HG02943 (cell line): ENCODE data around the gene ZAR1L.
A peak's percentile ranks its signal among the peaks of the same experiment; 100 is the strongest.

ENCODE experiments used
- ATAC-seq: cut with Tn5 transposase; IDR thresholded peaks from one replicate; pipeline ENCODE4 v1.9.1; 2021; ENCODE audit warnings: mild to moderate bottlenecking, low read depth, moderate library complexity; ENCODE audit not compliant: unreplicated experiment

ZAR1L gene

DNA sequence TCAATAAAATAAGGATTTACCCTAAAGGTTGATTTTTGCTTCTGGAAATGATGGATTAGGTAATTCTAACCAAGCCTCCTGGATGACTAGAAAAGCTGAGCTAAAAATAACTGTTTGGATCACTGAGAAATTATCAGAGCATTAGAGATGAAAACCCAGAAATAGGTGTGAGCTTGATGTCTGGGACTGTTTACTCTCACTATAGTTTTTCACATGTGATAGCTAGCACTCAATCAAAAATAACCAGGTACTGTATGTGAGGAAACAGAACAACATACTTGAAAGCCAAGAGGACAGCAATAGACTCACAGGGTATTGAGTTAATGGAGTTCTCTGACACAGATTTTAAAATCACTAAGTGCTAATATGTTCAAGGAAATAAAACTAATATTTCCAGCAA lies 9.5 kb downstream of the ZAR1L start:
- no peak for ATAC-seq

DNA sequence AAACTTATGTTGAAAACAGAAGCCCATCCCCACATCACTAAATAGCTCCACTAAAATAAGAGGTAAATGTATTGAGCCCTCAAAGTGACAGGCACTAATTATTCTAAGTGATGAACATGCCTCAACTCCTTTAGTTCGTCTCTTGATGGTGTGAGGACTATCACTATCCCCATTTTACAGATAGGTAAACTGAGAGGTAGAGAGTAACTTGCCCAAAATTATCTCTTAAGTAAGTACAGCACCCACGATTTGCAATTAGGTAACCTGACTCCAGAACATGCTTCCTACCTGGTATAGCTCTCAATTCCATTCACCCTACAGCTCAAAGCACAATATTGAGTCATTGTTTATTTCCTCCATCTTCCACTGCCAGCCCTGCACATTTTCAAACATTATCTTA lies 12.7 kb downstream of the ZAR1L start:
- no peak for ATAC-seq

DNA sequence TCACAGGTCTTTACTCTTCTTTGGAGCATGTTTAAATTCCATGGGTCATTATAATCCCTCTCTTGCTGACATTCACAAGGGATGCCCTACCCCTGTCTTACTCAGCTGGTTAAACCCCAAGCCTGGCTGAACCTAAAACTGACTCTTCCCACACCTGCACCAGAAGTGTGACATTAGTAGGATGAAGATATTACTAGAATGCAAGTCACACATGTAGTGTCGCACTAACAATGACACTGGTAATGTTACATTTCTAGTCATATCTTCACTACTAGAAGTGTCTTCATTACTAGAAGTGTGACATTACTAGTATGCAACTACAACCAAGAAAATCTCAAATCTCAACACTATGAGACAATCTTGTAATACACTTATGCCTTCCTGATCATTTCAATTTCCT lies 14.2 kb downstream of the ZAR1L start:
- no peak for ATAC-seq

DNA sequence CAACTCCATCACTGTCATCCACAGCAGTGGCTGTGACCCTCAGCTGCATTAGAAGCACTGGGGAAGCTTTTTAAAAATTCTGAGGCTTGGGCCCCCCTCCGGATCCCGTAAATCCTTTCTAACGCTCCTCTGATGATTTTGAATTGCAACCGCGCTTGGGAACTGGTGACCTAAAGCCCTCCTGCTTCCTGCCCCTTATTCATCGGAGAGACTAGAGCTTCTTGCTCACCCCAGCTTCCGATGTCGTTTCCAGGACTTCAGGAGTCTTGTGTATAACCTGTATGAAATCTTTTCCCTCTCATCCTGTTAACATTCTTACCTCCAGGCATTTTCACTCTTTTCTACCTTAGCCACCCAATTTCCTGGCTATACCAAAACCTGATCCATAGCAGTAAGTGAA lies 14.8 kb downstream of the ZAR1L start:
- no peak for ATAC-seq

DNA sequence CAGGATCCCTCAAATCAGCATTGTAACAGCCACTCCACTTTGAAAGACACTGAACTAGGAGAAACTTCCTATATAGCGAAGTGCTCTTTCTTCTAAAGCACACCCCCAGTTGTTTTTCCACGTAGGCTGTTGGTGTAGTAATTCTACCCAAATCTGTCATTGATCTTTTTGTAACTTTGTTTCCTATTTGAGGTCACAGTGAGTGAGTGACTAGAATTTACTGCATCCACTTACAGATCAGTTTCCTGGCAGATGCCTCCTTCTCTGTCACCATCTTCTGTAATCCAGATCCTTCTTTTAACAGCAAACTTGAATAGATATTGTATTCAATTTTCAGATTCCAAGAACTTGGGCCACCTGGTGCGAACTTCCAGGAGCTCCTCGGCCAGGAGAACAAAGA lies 15.3 kb downstream of the ZAR1L start:
- ATAC-seq = no peak

DNA sequence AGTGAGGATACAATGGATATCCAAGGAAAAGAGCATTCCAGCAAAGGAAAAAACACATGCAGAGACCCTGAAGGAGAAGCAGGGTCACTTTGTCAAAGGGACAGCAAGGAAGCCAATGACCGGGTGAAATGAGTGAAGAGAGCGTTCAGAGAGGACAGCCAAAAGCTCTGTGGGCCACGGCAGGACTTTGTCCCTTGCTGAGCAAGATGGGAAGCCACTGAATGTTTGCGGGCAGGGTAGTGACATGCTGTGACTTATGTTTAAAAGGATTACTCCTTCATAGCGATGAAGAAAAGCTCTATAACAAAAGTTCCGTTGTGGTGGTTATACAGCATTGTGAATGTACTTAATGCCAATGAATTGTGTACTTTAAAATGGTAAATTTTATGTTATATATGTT lies 16.5 kb downstream of the ZAR1L start:
- no peak for ATAC-seq

DNA sequence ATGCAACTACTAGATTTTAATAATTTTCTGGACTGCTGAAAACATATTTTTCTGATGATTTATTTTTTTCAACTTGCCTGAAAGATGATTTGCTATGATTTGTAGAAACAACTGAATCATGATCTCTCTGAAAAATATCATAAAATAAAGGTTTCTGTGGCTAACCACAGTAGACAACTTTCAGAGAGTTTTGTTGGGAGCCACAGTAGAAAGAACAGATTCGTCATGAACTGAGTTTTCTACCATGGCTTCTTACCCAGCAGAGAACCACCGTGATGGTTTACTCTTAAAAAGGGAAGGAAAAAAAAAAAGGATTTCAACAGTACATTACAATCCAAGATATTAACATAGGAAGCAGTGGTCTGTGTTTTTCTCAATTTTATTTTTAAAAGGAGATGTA lies 18.0 kb downstream of the ZAR1L start:
- no peak for ATAC-seq

DNA sequence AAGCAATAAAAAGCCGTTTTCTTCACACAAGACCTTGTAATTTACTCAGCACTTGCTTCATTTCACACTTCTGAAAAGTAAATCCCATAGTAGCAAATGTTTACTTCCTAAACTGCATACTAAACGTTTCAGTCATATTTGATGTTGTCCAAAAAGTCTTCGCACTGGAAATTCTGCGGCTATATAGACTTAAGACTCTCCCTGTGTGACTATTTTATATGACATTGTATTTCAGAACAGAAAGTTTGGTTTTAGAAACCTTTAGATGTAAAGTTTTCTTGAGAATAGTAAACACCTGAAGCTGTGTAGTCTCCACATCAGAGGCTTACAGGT lies 29.6 kb downstream of the ZAR1L start:
- no peak for ATAC-seq

DNA sequence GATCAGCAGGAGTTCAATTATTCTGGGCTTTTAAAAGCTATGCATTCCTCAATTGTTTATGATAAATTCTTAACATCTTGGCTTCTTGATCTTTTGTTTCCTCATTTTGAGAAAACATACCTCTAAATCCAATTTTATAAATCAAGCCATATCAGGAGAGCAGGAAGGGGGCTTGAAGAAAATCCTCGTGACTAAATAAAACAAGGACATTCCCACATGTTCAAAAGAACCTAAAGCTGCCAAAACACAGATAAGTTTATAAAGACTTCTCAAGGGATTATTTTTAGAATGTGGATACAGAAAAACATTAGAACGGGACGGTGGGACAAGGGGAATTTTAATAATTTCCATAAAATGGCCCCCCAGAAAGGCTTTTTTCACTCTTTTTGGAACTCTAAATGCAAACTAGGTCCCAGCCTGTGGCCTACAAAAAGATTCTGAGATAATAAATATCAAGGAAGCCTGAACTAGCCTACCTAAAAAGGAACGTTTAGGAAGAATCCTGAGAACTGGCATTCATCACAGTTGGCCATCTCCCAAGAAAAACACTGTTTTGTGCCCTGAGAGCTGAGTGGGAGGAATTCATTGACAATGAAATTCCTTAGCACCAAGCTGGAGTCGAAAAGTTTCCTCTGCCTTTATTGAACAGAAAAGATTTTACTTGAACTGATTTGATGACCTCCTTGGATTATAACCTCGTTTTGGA lies 30.1 kb downstream of the ZAR1L start:
- no peak for ATAC-seq

DNA sequence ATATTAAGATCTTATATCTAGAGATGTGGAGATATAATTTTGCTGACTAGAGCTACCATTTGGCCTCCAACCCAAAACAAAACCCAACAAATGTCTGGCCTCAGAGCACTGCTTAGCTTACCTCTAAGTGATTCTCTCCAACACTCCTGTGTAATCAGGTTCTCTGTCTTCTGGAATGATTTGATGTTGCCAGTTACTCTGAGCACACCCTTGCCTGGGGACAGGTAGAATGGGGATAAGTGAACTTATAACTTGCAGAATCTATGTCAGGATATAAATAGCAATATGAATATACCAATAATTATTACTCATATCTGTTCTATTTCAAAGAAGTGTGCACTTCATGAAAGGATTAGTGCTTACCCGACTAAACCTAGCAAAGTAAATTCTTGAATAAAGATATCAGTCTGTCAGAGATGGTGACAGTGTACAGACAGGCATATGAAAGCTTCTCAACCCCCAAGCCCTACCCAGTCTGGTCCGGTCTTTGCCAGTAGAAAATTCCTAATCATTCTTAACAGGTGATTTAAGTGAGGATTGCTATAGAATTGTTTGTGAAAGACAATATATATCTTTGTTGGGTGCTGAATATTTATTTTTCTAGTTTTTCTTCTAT lies 33.0 kb downstream of the ZAR1L start:
- ATAC-seq = no peak

DNA sequence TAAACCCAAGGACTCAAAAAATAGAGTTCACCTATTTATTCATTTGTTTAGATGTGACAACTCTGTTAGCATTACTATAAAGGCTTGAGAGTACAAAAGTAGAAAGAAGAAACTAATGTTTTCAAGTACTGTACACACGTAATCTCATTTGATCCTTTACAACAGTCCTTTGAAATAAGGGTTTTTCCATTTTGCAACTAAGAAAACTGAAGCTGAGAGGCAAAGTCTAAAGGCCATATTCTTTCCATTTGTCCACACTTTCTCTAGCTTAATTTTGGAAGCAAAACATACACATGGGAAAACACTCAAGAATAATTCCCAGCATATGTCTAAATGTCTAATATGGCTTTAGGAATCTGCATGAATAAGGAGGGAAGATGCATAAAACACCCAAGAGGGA lies 34.1 kb downstream of the ZAR1L start:
- ATAC-seq = no peak

DNA sequence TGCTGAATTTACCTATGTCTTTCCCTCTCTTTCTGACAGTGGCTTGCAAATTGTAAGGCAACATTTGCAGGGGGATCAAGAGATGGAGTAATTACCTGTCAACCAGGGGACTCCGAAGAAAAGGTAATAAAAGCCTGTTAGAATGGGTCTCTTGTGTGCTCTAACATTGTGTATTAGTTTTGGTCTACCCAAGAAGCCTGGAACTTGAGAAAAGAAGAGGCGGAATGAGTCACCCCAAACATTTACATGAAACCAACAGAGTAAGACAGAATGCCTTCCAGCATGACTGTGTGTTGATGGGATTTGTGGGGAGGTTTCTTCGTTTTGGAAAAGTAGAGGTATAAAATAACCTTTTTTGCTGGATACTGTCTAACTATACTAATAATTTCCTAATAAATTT lies 36.7 kb downstream of the ZAR1L start:
- no peak for ATAC-seq

DNA sequence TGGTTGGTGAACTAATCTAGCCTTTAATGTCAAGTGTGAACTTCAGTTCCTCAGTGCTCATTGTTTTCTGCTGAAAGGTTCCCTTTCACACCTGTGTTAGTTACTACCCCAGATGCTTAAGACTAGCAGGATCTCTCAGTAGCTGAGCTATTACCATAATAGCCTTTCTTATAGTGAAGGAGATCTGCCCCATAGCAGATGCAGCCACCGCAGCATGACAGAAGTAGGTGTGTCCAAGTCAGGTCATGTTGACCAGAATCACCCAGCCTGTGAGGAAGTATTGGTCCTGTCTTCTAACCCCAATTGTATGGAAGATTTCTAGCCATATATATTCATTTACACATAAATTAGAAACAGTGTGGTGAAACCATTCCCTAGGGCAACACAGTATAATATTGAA lies 37.3 kb downstream of the ZAR1L start:
- no peak for ATAC-seq

DNA sequence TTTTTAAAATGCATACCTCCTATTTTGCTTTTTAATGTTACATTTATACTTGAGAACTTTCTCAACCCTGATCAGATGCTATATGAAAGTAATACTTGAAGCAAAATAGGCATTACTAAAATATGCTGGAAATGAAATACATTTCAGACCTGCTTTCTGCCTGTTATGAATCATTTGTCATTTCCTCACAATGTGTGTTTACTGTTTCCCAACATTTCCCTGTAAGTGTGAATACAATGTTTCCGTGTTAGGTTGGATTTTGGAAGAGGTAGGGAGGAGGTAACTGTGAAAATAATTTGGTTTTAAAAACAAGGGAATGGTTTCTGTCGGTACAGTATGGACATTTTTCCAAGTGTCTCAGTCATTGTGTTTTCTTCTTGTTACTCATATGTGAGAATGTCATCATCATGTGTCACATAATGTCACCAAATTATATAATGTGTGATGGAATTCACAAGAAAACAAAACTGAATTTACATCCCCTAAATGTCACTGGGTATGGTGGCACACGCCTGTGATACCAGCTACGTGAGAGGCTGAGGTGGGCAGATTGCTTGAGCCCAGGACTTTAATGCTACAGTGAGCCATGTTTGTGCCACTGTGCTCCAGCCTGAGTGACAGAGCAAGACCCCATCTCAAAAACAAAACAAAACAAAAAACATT lies 43.0 kb downstream of the ZAR1L start:
- ATAC-seq = no peak

DNA sequence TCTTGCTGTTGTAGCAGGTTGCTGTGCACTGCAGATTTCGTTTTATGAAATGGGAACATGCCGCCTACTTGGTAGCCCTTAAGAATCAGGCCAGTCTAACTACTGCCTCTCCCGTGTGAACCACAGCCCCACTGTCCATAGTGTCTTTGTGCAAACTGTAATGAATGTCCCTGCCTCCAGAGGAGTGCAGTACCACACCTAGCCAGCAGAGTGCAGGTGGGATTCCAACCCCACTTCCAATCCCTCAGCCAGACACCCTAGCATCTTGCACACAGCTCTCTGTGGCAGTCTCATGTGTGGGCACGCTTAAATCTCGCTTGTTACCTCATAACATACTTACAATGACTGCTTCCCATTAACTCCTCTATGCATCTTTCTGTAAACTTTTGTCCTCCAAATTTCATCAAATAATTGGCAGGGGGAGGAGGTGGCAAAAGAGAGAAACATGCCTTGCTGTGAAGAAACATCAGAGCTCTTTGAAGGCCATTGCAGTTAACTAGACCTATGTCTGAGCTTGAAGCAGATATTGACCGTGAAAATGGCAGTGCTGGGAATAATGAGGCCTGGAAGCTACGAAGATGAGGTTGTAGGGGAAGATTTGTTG lies 47.2 kb downstream of the ZAR1L start:
- ATAC-seq = peak; percentile 70

DNA sequence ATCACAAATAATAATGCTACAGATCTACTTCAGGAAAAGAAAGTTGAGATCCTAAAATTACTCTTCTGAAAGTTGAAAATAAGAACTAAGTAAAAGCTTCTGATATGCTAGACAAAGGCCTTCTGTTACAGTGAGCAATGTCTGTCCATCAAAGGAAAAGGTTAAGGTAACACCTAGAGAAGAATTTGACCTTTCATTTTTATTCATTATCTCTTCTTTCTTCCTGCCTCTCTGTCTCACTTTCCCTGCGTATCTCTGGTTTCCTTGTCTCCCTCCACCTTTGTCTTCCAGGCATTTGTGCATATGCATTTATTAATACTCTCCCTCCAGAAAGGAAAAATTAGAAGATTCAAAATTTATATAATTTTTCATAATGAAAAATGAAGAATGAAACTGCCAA lies 49.0 kb downstream of the ZAR1L start:
- no peak for ATAC-seq

DNA sequence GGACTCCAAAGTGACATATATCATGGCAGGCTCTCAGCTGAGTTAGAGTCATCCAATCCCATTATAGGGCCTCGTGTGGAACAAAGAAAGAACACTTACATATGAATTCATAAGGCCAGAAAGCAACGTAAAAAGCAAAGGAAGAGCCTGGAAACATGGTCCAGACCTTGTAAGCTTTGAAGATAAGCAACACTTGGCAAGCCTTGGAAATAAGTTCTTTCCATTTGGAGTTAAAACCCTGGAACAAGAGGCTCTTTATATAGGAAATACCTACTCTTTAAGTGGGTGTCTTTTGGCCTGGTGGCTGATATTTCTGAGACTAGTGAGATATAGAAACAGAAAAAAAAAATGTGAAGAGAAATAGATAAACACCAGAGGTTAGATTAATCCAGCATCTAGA lies 49.4 kb downstream of the ZAR1L start:
- ATAC-seq = no peak

DNA sequence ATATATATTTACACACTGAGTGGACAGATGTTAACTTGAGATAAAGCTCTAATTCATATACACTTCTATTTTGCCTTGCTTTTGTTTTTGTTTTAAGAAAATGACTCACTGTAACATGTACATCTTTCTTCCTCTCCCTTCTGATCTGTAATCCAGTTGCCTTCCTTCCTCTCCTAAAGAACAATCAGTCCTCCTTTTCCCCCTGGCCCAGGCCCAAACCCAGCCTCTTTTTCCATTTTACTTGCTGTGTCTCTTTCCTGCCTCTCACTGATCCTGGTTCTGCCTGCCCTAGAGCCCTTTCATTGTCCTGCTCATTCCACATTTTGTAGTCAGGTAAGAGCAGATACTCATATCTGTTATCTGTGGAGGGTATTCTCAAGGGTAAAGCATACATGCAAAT lies 50.8 kb downstream of the ZAR1L start:
- no peak for ATAC-seq

DNA sequence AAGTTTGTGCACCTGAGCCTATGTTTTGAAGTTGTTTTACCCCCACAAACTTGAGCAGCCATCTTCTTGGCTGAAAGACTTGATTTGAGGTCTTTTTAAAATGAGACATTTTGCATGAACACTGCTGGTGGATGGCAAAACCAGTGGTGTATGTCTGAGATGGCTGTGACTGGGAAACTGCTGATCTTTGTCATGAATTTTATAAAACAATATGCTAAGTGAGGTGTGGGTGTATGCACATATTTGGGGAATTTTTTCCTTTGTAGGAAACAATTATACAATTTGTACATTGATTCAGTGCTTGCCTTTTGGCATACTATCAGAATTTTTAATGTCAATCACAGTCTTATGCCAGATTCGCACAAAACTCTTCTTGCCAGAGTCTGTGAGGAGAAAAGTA lies 52.5 kb downstream of the ZAR1L start:
- no peak for ATAC-seq

DNA sequence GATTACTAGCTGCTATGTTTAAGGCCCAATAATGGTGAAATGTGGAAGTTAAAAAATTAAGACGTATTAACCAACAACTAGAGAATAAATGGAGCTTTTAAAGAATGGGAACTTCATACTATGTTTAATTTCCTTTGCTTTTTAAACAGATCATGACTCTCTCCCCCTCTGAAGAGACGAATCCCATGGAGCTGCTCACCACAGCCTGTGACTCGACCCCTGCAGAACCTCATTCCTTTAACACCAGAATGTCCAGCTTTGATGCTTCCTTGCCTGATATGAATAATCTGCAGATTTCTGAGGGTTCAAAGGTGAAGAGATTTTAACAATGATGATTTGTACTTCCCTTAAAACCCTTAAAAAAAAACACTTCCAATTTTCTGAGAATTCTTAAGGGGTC lies 53.0 kb downstream of the ZAR1L start:
- no peak for ATAC-seq

DNA sequence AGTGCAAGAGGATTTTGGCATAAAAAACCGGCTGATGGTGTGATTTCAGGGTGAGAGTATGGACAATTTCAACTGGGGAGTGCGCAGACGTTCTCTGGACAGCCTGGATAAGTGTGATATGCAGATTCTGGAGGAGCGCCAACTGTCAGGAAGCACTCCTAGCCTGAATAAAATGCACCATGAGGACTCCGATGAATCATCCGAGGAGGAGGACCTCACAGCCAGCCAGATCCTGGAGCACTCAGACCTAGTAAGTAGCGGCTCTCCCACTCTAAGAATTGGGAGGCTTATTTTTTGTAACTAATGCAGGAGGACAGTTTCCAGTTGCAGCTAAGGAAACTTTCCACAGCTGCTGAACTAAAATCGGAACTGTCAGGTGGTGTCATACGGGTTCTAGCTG lies 53.6 kb downstream of the ZAR1L start:
- ATAC-seq = no peak

DNA sequence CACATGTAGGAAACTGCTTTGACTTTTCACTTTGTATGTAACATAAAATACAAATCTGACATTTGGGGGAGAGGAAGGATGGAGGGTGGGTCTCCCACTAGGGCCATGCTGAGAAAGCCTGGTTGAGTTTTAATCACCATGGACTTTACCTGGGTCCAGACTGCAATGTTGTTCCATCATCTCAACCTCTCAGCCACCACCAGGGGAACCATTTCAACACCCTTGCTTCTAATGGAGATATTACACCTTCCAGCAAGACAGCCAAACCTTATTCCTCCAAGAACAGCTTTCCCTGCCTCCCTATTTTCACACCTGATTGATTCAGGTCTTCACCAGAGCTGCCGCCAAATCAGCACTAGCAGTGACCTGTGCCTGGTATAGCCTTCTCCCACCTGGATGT lies 56.0 kb downstream of the ZAR1L start:
- no peak for ATAC-seq
